ENCODE measurements around the gene DNAH17. TPM values are rescaled to one million over a fixed set of nuclear protein-coding genes. Genes with fewer than 3 reads are reported as not detected.

Gene DNAH17
- total and polyA plus RNA-seq, 8 donors: 0.64 to 7.2 (median 3.6) TPM

DNA sequence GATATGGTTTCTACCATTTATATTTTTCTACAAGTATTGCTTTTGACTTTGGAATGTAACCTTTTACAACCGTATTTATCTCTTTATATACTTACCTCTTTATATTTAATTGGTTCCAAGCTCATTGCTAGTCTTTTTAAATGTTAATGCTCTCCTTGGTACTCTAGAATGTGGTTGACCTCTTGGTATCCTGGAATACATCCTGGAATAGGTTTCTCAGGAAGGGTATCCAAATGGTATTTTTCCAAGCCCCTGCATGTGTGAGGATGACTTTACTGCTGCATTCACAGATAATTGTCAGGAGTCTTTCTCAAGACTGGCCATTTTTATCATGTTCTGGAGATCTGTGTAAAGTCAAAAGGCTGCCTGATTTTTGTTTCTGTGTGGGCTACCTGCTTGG, 30.2 kb downstream of the DNAH17 start:
- Histone ChIP-seq H3K27me3 (no peaks in the 10 kb centered on the region), H3K4me1 (no peaks in the 10 kb centered on the region), H3K27ac (no peak overlapping the region), H3K36me3 (no peaks in the 10 kb centered on the region), H3K4me3 (no peak overlapping the region), H3K9me3 (peaks cover 0 to 6% of the 10 kb centered on the region in 2 donors)
- TF ChIP-seq CTCF (IDR thresholded peaks at IDR 0.05): no peak
- intact Hi-C loops (cut with DNase I): no loop called here
- no peak for ATAC-seq
- DNase-seq: no peak

DNA sequence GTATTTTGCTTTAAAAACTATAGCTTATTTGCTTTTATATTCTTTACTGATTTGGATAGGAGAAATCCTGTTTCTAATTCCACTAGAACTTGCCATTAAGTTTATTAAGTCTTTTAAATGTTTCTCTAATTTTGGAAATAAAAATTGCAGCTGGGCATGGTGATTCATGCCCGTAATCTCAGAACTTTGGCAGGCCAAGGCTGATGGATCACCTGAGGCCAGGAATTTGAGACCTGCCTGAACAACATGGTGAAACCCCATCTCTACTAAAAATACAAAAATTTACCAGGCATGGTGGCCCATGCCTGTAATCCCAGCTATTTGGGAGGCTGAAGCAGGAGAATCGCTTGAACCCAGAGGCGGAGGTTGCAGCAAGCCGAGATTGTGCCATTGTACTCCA, 30.7 kb downstream of the DNAH17 start:
- Histone ChIP-seq H3K4me3 (no peak overlapping the region), H3K36me3 (no peaks in the 10 kb centered on the region), H3K27ac (no peak overlapping the region), H3K4me1 (no peaks in the 10 kb centered on the region), H3K27me3 (no peaks in the 10 kb centered on the region), H3K9me3 (peaks cover 0 to 6% of the 10 kb centered on the region in 2 donors)
- ATAC-seq (no peak), DNase-seq (no peak)
- TF ChIP-seq CTCF (IDR thresholded peaks at IDR 0.05): no peak
- intact Hi-C loops (cut with DNase I): no loop called here

DNA sequence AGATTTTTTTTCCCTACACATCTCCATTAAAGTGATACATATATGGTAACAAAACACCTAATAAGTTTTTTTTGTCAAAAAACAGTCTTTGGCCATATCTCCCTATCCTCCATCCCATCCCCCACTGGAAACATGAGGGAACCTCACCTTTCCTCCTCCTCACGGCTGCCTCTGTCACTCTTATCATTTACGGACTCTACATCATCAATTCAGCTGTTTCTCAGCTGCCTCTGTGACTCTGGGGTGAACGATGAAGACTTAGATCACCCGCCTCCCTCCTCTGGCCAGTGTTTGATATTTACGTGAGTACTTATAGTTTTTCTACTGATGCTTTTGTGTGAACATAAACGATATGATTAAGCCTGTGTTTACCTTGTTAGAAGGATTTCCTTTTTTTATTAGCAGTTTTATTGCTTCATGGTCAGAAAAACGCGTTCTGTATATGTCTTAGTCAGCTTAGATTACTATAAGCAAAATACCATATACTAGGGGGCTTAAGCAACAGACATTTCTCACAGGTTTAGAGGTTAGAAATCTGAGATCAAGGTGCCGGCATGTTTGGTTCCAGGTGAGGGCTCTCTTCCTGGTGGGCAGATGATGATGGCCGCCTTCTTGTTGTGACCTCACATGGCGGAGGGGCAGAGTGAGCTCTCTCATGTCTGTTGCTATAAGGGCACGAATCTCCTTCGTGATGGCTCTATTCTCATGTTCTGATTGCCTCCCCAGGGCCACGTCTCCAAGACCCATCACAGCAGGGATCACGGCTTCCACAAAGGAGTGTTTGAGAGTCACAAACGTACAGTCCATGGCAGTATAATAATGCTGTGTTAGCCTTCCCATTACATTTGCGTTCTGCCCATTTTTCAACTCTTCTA, 32.1 kb downstream of the DNAH17 start:
- no peak for ATAC-seq
- intact Hi-C loops (cut with DNase I): no loop called here
- Histone ChIP-seq H3K27me3 (no peaks in the 10 kb centered on the region), H3K36me3 (no peaks in the 10 kb centered on the region), H3K27ac (no peak overlapping the region), H3K4me1 (no peaks in the 10 kb centered on the region), H3K4me3 (no peak overlapping the region), H3K9me3 (peaks cover 0 to 6% of the 10 kb centered on the region in 2 donors)
- no peak for DNase-seq
- TF ChIP-seq CTCF (IDR thresholded peaks at IDR 0.05): no peak

- TF ChIP-seq CTCF (IDR thresholded peaks at IDR 0.05): no peak
Measured at GRCh38 chr17:78541488-78542206, 35.5 kb downstream of the DNAH17 start.

GRCh38 chr17:78539781-78540180, 37.4 kb downstream of the DNAH17 start:
- Histone ChIP-seq H3K27ac (no peak overlapping the region), H3K9me3 (no peaks in the 10 kb centered on the region), H3K4me1 (peaks cover 0 to 12% of the 10 kb centered on the region in 2 donors), H3K36me3 (no peaks in the 10 kb centered on the region), H3K4me3 (no peak overlapping the region), H3K27me3 (no peaks in the 10 kb centered on the region)
- no peak for TF ChIP-seq CTCF (IDR thresholded peaks at IDR 0.05)
- no peak for ATAC-seq
- intact Hi-C loops (cut with DNase I): no loop called here
- no peak for DNase-seq

More at GRCh38 chr17:78541488-78542206, 35.5 kb downstream of the DNAH17 start:
- no peak overlapping the region for H3K27ac ChIP-seq
- DNase-seq (no peak), ATAC-seq (peak; percentile 73)
- H3K27me3 ChIP-seq: no peaks in the 10 kb centered on the region
- peaks cover 0 to 2% of the 10 kb centered on the region in 2 donors for H3K9me3 ChIP-seq
- intact Hi-C loops (cut with DNase I): no loop called here
- H3K36me3 ChIP-seq: no peaks in the 10 kb centered on the region
- H3K4me3 ChIP-seq: no peak overlapping the region
- H3K4me1 ChIP-seq: no peaks in the 10 kb centered on the region
